Glomerular endothelial cell (primary cell): ENCODE data around the gene APBA2. TPM values are rescaled to one million over a fixed set of nuclear protein-coding genes. Genes with fewer than 3 reads are reported as not detected.

ENCODE experiments used
- DNase-seq: peaks from one replicate; pipeline ENCODE4 v3.0.0-alpha.2; 2011; ENCODE audit warnings: low read depth, low spot score; ENCODE audit errors: extremely low read depth
- total RNA-seq: library from RNA; depleted of rRNA; stranded (reverse); fragments of >200 nt; gene quantifications from 2 replicates; pipeline ENCODE4 v1.2.3, GENCODE V29; 2015

The APBA2 gene
- total RNA-seq, 1 donor from 2014 or later = 59.1 TPM

GRCh38 chr15:28979208-28979841 is 93.6 kb downstream of the APBA2 start:
- DNase-seq = no peak

- DNase-seq = no peak
Observed at GRCh38 chr15:28980709-28981350, 95.1 kb downstream of the APBA2 start.

GRCh38 chr15:28981351-28981720 is 95.6 kb downstream of the APBA2 start:
- DNase-seq = no peak

GRCh38 chr15:28981921-28982320 is 96.1 kb downstream of the APBA2 start:
- no peak for DNase-seq

GRCh38 chr15:28982886-28983285 is 97.1 kb downstream of the APBA2 start:
- DNase-seq = no peak

GRCh38 chr15:28983432-28984311 is 97.9 kb downstream of the APBA2 start:
- DNase-seq = no peak

- DNase-seq = no peak
Observed at GRCh38 chr15:28984421-28985315, 98.9 kb downstream of the APBA2 start.

GRCh38 chr15:28985316-28985645 is 99.5 kb downstream of the APBA2 start:
- DNase-seq = no peak

GRCh38 chr15:28985691-28986090 is 99.9 kb downstream of the APBA2 start:
- no peak for DNase-seq

GRCh38 chr15:28986108-28986507 is 100.3 kb downstream of the APBA2 start:
- DNase-seq = no peak

- DNase-seq = no peak
Observed at GRCh38 chr15:28986726-28987125, 101.0 kb downstream of the APBA2 start.

- DNase-seq = no peak
Observed at GRCh38 chr15:28987337-28987736, 101.6 kb downstream of the APBA2 start.

- no peak for DNase-seq
Observed at GRCh38 chr15:28989239-28989830, 103.6 kb downstream of the APBA2 start.

- no peak for DNase-seq
Observed at GRCh38 chr15:28989896-28990295, 104.1 kb downstream of the APBA2 start.

GRCh38 chr15:28990390-28990789 is 104.6 kb downstream of the APBA2 start:
- DNase-seq = no peak

GRCh38 chr15:28991236-28992171 is 105.7 kb downstream of the APBA2 start:
- DNase-seq = no peak

GRCh38 chr15:28992336-28992864 is 106.6 kb downstream of the APBA2 start:
- DNase-seq = no peak

- DNase-seq = no peak
Observed at GRCh38 chr15:28993051-28993719, 107.4 kb downstream of the APBA2 start.

GRCh38 chr15:28993720-28994053 is 107.9 kb downstream of the APBA2 start:
- DNase-seq = no peak
